GM21360 (cell line): ENCODE data around the gene VSTM2A.
"Not testable (repeated sequence)": the region's sequence is repeated elsewhere in the genome, so short reads cannot be mapped to it uniquely, and the experiment has no call there.

Source experiments
- ATAC-seq: cut with Tn5 transposase; IDR thresholded peaks from one replicate; pipeline ENCODE4 v1.9.1; 2021; ENCODE audit warnings: mild to moderate bottlenecking, moderate library complexity; ENCODE audit not compliant: unreplicated experiment

The VSTM2A gene, protein sequence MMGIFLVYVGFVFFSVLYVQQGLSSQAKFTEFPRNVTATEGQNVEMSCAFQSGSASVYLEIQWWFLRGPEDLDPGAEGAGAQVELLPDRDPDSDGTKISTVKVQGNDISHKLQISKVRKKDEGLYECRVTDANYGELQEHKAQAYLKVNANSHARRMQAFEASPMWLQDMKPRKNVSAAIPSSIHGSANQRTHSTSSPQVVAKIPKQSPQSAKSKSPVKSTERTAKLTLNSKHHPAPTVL

DNA sequence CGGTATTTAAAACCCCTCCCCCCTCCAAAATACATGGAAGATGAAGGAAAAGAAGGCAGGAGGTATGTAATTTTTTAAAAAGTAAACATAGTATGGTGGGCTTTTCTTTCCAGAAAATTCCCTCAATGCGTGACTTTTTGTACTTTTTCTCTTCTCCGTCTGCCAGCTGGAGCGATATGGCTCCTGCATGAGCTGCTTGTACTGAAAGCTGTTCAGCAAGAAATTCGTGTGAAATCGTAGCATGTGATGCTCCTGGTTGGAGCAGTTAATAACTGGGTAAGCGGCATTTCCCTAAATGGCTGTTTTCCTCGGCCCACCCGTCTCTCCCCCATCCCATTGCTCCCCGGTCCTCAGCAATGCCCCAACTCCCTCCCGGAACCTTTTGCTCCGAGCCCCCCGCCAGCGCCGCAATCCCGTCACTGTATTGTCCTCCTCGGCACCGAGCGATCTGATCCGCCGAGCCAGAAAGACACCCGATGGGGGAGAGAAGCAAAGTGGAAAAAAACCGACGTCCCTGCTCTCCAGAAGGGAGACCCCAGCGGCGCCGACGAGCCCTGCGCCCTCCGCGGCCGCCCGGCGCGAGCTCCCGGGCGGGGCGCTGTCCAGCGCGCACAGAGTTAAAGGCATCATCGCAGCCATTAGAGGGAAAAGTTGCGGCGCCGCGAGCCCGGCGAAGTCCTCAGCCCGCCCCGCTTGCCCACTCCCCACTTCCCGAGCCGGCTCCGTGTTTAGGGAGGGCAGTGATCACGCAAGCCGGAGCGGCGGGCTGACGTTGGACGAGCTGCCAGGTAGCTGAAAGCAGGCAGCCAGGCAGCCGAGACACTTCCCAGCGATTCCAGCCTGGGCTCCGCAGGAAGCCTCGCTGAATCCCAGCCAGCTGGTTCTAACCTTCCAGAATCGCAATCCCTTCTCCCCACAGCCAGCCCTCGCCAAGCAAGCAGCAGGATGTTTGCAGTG lies at the start of gene VSTM2A:
TSS of gene VSTM2A (plus strand) at position 707 of the 957 bp plus-strand sequence. CDS start 356 bp downstream, outside the sequence.
- ATAC-seq, result no peak

- not testable (repeated sequence) for ATAC-seq
Observed at GRCh38 chr7:54504531-54504930, 37.6 kb upstream of the VSTM2A start.

- no peak for ATAC-seq
Observed at GRCh38 chr7:54529568-54529967, 12.6 kb upstream of the VSTM2A start.

DNA sequence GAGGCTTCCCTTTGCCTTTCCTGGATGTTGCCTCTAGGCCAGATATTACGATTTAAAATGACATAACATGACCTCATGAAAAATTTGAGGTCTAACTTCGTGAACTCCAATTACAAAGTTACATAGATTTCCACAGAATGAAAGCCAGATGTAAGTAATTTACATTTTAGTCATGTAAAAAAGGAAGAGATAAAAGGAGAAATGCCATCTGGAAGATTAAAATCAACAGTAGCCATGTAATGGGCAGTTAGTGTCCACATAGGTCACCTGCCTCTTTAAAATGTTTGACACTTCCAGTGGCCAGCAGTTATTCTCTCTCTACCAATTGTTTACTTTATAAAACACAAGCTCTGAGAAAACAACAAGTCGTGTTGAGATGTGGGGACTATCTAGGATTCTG lies 4.1 kb upstream of the VSTM2A start:
- ATAC-seq, result no peak

- ATAC-seq, result no peak
Observed at GRCh38 chr7:54543051-54543488, 895 bp downstream of the VSTM2A start.

DNA sequence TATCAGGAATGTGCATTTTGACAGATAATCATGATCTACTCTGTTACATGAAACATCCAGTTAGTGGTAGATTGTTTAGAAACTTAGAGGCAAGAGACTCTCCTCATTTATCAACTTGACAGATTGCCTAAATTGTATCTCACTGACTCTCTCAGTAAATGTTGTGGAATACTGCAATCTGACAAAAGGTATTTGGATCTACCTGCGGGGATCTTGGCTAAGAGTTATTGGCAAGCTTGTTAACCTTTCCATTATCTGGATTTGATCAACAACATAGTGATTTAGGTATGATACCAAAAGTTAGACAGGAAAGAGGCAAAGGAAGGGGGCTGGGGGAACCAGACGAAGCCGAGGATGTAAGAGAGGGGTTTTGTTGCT lies 2.0 kb downstream of the VSTM2A start:
- ATAC-seq, result no peak

GRCh38 chr7:54544527-54545240 lies 2.5 kb downstream of the VSTM2A start:
- ATAC-seq, result no peak

DNA sequence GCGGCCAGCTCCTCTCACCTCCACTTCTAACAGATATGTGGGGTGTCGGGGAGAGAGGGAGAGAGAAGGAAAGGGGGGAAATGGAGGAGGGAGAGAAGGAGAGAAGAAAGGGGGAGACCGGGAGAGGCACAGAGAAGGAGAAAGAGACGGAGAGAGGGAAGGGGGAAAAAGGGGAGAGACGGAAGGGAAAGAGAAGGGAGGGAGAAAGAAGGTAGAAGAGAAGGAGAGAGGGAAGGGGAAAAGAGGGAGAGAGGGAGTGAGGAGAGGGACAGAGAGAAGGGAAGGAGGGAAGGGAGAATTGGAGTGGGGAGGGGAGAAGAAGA lies 3.0 kb downstream of the VSTM2A start:
- no peak for ATAC-seq

DNA sequence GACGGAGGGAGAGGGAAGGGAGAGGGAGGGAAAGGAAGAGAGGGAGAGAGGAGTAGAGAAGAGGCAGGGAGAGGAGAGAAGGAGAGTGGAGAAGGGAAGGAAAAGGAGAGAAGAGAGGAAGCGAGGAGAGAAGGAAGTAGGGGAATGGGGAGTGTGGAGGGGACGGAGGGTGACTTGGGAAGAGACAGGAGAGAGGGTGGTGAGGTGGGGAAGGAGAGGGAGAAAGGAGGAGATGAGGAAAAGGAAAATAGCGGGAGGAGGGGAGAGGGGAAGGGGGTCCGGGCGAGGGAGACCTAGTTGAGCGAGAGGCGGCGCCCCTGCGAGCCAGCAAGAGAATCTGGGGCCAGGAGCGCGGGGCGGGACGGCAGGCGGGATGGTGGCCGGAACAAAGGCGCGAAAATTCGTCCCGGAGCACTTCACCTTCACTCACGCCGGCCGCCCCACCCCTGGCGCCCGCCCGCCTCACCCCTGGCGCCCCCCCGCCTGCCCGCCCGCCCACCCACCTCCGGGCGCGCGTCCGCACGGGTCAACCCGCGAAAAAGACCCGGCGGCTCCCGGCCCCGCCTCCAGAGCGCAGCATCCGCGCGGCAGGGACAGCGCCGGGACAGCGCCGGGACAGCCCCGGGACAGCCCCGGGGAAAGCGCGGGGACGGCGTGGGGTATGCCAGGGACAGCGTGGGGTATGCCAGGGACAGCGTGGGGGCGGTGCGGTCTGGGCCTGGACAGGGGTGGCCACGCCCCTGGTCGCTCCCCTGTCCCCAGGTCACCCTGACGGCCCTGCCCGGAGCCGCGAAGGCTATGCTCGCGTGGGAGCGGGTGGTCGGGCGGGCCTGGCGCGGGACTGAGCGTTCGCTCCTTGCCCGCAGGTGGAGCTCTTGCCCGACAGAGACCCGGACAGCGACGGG lies 4.2 kb downstream of the VSTM2A start:
- ATAC-seq, result no peak

GRCh38 chr7:54546986-54547314 lies 4.8 kb downstream of the VSTM2A start:
- no peak for ATAC-seq

- ATAC-seq, result no peak
Observed at GRCh38 chr7:54550471-54550870, 8.3 kb downstream of the VSTM2A start.

- ATAC-seq, result no peak
Observed at GRCh38 chr7:54556121-54556520, 13.9 kb downstream of the VSTM2A start.

GRCh38 chr7:54559401-54559800 lies 17.2 kb downstream of the VSTM2A start:
- no peak for ATAC-seq

DNA sequence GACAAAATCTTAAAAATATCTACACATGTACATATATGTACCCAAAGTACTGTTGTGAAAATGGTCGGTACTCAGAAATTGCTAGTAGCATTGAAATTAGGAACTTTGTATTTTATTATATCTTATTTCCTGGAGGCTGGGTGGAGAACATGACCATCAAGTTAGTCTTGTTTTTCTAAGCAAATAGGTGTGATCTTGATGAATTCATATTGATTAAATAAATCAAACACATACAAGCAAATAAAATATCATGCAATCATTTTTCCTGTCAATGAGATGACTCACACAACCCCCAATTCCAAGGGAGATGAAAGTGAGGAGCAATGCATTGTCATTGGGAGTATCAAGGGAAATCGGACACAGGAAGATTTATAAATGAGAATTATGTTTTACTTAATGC lies 18.0 kb downstream of the VSTM2A start:
- no peak for ATAC-seq

GRCh38 chr7:54560723-54561122 lies 18.5 kb downstream of the VSTM2A start:
- no peak for ATAC-seq

GRCh38 chr7:54563329-54563916 lies 21.2 kb downstream of the VSTM2A start:
- ATAC-seq, result no peak

- ATAC-seq, result no peak
Observed at GRCh38 chr7:54565432-54565831, 23.3 kb downstream of the VSTM2A start.

DNA sequence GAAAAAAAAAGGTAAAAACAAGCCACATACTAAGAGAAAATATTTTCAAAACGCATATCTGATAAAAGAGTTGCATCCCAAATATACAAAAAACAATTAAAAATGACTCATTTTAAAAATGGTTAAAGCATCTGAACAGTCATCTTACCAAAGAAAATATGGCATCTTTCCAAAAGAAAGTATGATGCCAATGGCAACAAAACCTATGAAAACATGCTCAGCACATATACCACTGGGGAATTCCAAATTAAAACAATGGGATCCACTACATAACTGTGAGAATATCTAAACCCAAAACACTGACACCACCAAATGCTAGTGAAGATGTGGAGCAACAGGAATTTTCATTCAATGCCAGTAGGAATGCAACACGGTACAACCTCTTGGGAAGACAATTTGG lies 39.3 kb downstream of the VSTM2A start:
- no peak for ATAC-seq

GRCh38 chr7:54591404-54592386 lies 49.5 kb downstream of the VSTM2A start:
- no peak for ATAC-seq
